GM18507 (cell line): ENCODE results near the gene ATN1.
A peak's percentile ranks its signal among the peaks of the same experiment; 100 is the strongest.

Experiments used
- DNase-seq: peaks from one replicate; pipeline ENCODE4 v3.0.0; 2011; ENCODE audit warnings: low read depth; ENCODE audit not compliant: insufficient read length; ENCODE audit errors: extremely low spot score
- FAIRE-seq: peaks from 2 replicates; lab custom pipeline; 2011; peaks lifted over from hg19 to GRCh38; lab: Jason Lieb, UNC

Gene ATN1

GRCh38 chr12:6942331-6942665 is 14.5 kb downstream of the ATN1 start:
- DNase-seq (no peak), FAIRE-seq (no peak)

GRCh38 chr12:6943389-6943721 is 15.6 kb downstream of the ATN1 start:
- peak; percentile 87 for FAIRE-seq
- no peak for DNase-seq

- FAIRE-seq (no peak), DNase-seq (no peak)
Observed at GRCh38 chr12:6943722-6944380, 16.1 kb downstream of the ATN1 start, which contains the start of the genes C12orf57 and RNU7-1. Gene C12orf57, plus strand, starts transcription at chr12:6944022. Its CDS starts 100 bp downstream, at chr12:6944122. Gene RNU7-1, plus strand, starts transcription at chr12:6943816.

- peak; percentile 90 for FAIRE-seq
- no peak for DNase-seq
Observed at GRCh38 chr12:6944381-6945186, 16.8 kb downstream of the ATN1 start.

GRCh38 chr12:6945613-6946012 is 17.9 kb downstream of the ATN1 start:
- DNase-seq (no peak), FAIRE-seq (no peak)

GRCh38 chr12:6946033-6946919 is 18.5 kb downstream of the ATN1 start:
- FAIRE-seq (peak; percentile 89), DNase-seq (no peak)

- FAIRE-seq (no peak), DNase-seq (no peak)
Observed at GRCh38 chr12:6946920-6947374, 19.2 kb downstream of the ATN1 start.

GRCh38 chr12:6947615-6948014 is 19.9 kb downstream of the ATN1 start:
- DNase-seq (no peak), FAIRE-seq (no peak)

GRCh38 chr12:6948873-6949594 is 21.3 kb downstream of the ATN1 start:
- no peak for DNase-seq
- FAIRE-seq = peak; percentile 89

- DNase-seq (no peak), FAIRE-seq (peak; percentile 75)
Observed at GRCh38 chr12:6950401-6950801, 22.6 kb downstream of the ATN1 start.

GRCh38 chr12:6950811-6951540 is 23.2 kb downstream of the ATN1 start, which contains the start of gene PTPN6:
Gene PTPN6, plus strand, starts transcription at chr12:6951356. Its CDS starts 157 bp downstream, at chr12:6951513.
- DNase-seq (no peak), FAIRE-seq (peak; percentile 91)

- DNase-seq (no peak), FAIRE-seq (no peak)
Observed at GRCh38 chr12:6951551-6952120, 23.9 kb downstream of the ATN1 start.

GRCh38 chr12:6952121-6952862 is 24.5 kb downstream of the ATN1 start:
- peak; percentile 18 for FAIRE-seq

GRCh38 chr12:6952863-6953441 is 25.2 kb downstream of the ATN1 start:
- FAIRE-seq (no peak), DNase-seq (no peak)

More at GRCh38 chr12:6952121-6952862, 24.5 kb downstream of the ATN1 start:
- DNase-seq = no peak

- FAIRE-seq = peak; percentile 100
- DNase-seq = no peak
Observed at GRCh38 chr12:6953442-6954315, 25.9 kb downstream of the ATN1 start.

GRCh38 chr12:6954316-6955107 is 26.8 kb downstream of the ATN1 start:
- DNase-seq = no peak
- FAIRE-seq = peak; percentile 59
